Measurements from ENCODE around the gene MAJIN.

- no peak for TF ChIP-seq CTCF (conservative IDR thresholded peaks at IDR 0.05; ENCODE audit: low read depth, low read length)
- TF ChIP-seq EZH2 (IDR thresholded peaks at IDR 0.05; ENCODE audit: borderline replicate concordance, low read depth, low read length, poor library complexity, severe bottlenecking), result no peak
Measured at GRCh38 chr11:64919627-64920026, 52.3 kb downstream of the MAJIN start.
